Amniotic stem cell (primary cell): ENCODE measurements around the gene PIK3C2B.
"Not testable (repeated sequence)": the region's sequence is repeated elsewhere in the genome, so short reads cannot be mapped to it uniquely, and the experiment has no call there.

Experiments
- DNase-seq: peaks from one replicate; lab custom pipeline; 2025; lab: John Stamatoyannopoulos, UW

The PIK3C2B gene, protein sequence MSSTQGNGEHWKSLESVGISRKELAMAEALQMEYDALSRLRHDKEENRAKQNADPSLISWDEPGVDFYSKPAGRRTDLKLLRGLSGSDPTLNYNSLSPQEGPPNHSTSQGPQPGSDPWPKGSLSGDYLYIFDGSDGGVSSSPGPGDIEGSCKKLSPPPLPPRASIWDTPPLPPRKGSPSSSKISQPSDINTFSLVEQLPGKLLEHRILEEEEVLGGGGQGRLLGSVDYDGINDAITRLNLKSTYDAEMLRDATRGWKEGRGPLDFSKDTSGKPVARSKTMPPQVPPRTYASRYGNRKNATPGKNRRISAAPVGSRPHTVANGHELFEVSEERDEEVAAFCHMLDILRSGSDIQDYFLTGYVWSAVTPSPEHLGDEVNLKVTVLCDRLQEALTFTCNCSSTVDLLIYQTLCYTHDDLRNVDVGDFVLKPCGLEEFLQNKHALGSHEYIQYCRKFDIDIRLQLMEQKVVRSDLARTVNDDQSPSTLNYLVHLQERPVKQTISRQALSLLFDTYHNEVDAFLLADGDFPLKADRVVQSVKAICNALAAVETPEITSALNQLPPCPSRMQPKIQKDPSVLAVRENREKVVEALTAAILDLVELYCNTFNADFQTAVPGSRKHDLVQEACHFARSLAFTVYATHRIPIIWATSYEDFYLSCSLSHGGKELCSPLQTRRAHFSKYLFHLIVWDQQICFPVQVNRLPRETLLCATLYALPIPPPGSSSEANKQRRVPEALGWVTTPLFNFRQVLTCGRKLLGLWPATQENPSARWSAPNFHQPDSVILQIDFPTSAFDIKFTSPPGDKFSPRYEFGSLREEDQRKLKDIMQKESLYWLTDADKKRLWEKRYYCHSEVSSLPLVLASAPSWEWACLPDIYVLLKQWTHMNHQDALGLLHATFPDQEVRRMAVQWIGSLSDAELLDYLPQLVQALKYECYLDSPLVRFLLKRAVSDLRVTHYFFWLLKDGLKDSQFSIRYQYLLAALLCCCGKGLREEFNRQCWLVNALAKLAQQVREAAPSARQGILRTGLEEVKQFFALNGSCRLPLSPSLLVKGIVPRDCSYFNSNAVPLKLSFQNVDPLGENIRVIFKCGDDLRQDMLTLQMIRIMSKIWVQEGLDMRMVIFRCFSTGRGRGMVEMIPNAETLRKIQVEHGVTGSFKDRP (N-terminal part only)

GRCh38 chr1:204494281-204495077 lies at the start of gene PIK3C2B:
TSS of gene PIK3C2B (minus strand) at chr1:204494805. CDS start at chr1:204469802, 25,003 bp downstream.
- DNase-seq: peak; percentile 61

DNA sequence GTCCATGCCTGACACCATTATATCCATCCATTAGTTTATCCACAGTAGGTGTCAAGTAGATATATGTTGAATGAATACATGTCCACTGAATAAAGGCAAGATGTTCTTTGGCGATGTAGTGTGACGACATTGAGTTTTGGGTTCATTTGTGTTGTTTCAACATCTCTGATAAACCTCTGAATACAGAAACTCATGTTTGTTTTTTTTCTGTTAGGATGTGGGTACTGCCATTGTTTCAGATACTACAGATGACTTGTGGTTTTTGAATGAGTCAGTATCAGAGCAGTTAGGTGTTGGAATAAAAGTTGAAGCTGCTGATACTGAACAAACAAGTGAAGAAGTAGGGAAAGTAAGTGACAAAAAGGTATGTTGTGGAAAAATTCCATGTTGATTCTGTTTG lies 49.7 kb upstream of the PIK3C2B start:
- DNase-seq: no peak

GRCh38 chr1:204541626-204542025 lies 47.0 kb upstream of the PIK3C2B start:
- no peak for DNase-seq

DNA sequence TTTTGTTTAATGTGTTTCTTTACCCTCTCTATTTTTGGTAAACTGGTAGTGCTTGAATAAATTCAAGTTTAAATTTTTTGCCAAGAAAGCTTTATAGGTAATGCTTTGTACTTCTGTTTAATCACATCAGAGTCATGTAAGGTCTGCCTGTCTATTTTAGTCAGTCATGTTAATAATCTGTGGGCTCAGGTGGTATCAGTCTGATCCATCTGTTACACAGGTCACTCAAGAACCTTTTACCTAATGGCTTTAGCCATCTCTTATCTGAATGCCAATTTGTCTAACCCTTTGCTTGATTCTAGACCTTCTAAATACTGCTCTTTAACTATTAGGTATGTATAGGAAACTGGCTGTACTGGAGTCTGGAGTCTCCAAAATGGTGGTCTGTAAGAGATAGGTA lies 38.2 kb upstream of the PIK3C2B start:
- DNase-seq: no peak

DNA sequence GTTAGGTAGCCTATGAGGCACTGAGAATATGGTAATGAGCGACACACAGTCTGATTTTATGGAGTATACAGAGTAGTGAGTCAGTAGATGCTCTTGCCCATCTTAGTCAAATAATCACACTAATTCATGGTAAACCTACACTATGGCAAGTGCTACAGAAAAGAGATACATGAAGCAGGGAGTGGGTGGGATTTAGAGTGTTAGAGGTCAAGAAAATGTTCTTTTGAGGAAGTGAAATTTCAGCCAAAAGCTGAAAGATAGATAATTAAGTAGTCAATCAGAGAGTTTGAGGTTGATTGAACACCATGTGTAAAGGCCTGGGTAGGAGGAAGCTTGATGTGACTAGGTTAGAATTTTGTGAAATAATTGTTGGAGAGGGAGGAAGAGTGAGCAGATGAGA lies 36.3 kb upstream of the PIK3C2B start:
- DNase-seq: no peak

GRCh38 chr1:204529371-204529895 lies 34.8 kb upstream of the PIK3C2B start:
- no peak for DNase-seq

GRCh38 chr1:204528677-204529076 lies 34.1 kb upstream of the PIK3C2B start:
- no peak for DNase-seq

DNA sequence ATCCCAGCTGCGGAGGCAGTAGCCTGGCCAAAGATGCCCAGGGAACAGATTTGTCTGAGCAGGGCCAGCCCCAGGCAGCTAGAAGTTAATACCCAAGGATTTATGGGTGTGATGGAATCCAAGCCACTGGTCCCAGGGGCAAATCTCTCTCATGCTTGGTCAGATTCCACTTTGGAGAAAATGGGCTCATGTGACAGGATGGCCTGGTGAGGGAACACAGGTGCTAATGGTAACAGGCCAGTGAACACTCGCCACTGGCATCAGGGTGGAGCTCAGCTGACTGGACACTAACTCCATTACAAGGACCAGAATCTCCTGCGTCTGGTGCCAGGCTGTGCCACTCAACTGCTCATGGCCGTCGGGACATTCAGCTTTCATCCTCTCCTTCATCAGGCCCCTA lies 33.6 kb upstream of the PIK3C2B start:
- DNase-seq: no peak

GRCh38 chr1:204524986-204525385 lies 30.4 kb upstream of the PIK3C2B start:
- DNase-seq: no peak

GRCh38 chr1:204523605-204524215 lies 29.1 kb upstream of the PIK3C2B start:
- DNase-seq: no peak

DNA sequence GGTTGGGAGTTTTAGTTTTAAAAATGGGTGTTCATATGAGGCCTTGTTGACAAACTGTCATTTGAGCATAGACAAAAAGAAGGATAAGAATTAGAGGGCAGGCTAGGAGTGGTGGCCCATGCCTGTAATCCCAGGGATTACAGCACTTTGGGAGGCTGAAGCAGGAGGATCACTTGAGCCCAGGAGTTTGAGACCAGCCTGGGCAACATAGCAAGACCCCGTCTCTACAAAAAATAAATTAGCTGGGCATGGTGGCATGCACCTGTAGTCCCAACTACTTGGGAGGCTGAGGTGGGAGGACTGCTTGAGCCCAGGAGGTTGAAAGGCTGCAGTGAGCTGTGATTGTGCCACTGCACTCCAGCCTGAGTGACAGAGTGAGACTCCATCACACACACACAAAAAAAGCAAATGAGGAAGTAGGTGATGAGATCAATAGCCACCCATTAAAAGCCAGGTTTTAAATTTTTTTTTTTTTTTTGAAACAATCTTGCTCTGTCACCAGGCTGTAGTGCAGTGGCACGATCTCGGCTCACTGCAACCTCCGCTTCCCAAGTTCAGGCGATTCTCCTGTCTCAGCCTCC lies 27.4 kb upstream of the PIK3C2B start:
- not testable (repeated sequence) for DNase-seq

DNA sequence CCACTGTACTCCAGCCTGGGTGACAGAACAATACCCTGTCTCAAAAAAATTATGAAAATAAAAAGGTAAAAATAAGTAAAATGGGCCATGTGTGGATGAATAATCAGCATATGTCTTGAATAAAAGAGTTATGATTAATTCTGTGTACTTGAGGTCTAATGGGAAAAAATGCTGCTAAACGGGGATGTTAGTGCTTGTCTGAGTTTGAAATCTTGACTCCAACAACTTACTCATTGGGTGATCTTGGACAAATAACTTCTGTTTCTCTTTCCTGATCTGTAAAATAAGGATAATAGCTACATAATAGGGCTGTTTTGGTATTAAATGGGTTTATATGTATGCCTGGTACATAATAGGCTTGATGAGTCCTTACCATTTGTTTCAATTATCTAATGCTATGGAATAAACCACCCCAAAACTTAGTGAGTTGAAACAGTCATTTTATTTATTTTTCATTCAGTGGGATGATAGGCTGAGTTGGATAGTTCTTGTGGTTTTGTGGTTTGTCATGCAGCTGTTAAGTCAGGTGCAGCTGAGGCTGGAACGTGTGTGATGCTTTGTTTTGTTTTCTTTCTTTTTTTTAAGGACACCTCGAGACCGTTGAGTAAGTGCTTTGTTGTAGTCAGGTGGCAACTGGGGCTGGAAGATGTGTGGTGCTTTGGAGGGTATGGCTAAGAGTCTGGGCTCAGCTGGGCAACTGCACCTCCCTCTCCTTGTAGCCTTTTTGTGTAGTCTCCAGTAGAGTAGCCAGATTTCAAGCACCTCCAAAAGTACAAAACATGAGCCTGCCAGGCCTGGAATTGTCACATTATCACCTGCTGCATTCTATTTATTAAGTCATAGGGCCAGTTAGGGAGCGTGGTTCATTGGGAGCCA lies 26.5 kb upstream of the PIK3C2B start:
- DNase-seq: no peak

DNA sequence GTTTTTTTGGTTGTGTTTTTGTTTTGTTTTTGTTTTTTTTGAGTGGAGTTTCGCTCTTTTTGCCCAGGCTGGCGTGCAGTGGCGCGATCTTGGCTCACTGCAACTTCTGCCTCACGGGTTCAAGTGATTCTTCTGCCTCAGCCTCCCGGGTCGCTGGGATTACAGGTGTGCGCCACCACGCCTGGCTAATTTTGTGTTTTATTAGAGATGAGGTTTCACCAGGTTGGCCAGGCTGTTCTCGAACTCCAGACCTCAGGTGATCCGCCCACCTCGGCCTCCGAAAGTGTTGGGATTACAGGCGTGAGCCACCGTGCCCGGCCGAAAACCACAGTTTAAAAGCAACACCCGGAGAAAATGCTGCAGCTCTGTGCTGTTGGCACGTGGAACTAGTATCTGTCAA lies 22.8 kb upstream of the PIK3C2B start:
- DNase-seq: not testable (repeated sequence)

GRCh38 chr1:204516180-204516879 lies 21.7 kb upstream of the PIK3C2B start, which contains the start of gene MDM4:
TSS of gene MDM4 (plus strand) at chr1:204516406. CDS start at chr1:204525519, 9,113 bp downstream.
- peak; percentile 86 for DNase-seq

- DNase-seq: no peak
Observed at GRCh38 chr1:204514828-204515227, 20.2 kb upstream of the PIK3C2B start.

GRCh38 chr1:204513117-204513716 lies 18.6 kb upstream of the PIK3C2B start:
- no peak for DNase-seq

DNA sequence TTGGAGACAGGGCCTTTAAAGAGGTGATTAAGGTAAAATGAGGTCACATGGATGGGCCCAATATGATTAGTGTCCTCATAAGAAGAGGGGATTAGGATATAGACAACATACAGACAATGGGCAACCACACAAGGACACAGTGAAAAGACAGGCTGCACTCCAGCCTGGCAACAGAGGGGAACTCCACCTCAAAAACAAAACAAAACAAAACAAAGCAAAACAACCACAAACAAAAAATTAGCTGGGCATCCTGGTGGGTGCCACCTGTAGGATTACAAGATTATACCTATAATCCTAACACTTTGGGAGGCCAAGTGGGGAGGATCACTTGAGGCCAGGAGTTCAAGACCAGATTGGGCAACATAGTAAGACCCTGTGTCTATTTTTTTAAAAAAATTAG lies 16.8 kb upstream of the PIK3C2B start:
- DNase-seq: no peak

DNA sequence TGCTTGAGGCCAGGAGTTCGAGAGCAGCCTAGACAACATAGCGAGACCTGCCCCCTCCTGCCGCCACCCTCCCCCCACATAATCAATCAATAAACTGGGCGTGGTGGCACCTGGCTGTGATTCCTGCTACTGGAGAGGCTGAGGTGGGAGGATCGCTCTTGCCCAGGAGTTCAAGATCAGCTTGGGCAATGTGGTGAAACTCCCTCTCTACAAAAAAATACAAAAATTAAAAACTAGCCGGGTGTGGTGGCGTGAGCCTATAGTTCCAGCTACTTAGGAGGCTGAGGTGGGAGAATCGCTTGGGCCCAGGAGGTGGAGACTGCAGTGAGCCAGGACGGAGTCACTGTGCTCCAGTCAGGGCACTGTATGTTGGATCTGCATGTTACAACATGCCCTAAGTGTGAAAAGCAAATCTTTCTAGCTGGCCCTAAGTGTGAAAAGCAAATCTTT lies 14.6 kb upstream of the PIK3C2B start:
- DNase-seq: no peak
